ENCODE measurements around the gene TGFBI. TPM values are rescaled to one million over a fixed set of nuclear protein-coding genes. Genes with fewer than 3 reads are reported as not detected.

TGFBI gene
- total and polyA plus RNA-seq, 9 of the 15 experiments (the other 6 are each of a cell fraction or from before 2014, with no cell fraction given), result 0.05 to 0.62 (median 0.08) TPM; not detected in 6

DNA sequence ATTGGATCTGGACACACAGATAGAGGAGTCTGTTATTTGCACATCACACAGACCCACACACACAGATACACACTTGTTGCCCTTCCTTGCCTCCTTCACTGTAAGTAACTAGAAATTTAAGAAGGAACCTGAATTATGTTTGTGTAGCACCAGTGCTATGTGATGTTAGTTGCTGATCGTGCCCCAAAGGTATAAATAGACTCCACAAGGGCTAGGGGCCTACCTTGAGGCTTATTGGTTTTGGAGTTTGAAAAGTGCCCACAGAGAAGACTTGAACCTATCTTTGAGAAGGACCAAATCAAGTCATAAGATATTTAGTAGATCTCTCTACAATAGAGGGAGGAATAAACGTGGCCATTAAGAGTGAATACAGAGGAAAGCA, 8.8 kb upstream of the TGFBI start:
- Histone ChIP-seq H2AFZ (ENCODE audit: low read depth, low read length) (no peak overlapping the region), H3K36me3 (ENCODE audit: control insufficient read depth, insufficient read depth, low read length) (no peaks in the 10 kb centered on the region), H3K27me3 (ENCODE audit: control insufficient read depth in 2 of 2, insufficient read depth in 2 of 2, low read length in 2 of 2) (peaks cover 0 to 8% of the 10 kb centered on the region in 2 experiments; a peak in 3 of 5 replicates), H4K20me1 (replicated peaks; ENCODE audit: control insufficient read depth, insufficient read depth, low read length) (no peaks in the 10 kb centered on the region), H3K9me3 (replicated peaks; ENCODE audit: control insufficient read depth, insufficient read depth, low read depth, low read length) (no peaks in the 10 kb centered on the region), H3K4me2 (ENCODE audit: insufficient read depth, low read length) (no peak overlapping the region), H3K27ac (ENCODE audit: extremely low read depth, low read depth, low read length) (no peak overlapping the region), H3K4me3 (no peak overlapping the region), H3K79me2 (ENCODE audit: control insufficient read depth, insufficient read depth, low read length) (no peaks in the 10 kb centered on the region), H3K9me1 (ENCODE audit: control insufficient read depth, insufficient read depth, low read length) (no peaks in the 10 kb centered on the region), H3K9ac (ENCODE audit: insufficient read depth in 1 of 2, low read depth in 2 of 2, low read length in 2 of 2) (no peak overlapping the region), H3K4me1 (replicated peaks in 1 of 2; ENCODE audit: control insufficient read depth in 2 of 2, insufficient read depth in 2 of 2, low read length in 2 of 2) (no peaks in the 10 kb centered on the region)
- DNase-seq (ENCODE audit: extremely low read depth in 1 of 4, low spot score in 3 of 4) (no peak), FAIRE-seq (no peak), ATAC-seq (no peak)
- in situ Hi-C loops (cut with MboI), result no loop called here
- intact Hi-C loops (cut with micrococcal nuclease), result no loop called here
- BruUV-seq (replicated peaks), result no TSS peak
- ChIA-PET POLR2A (no interaction called here), CTCF (ENCODE audit: low intra/inter-chr PET ratio) (no interaction called here)
- 0% methylated on average over 2 of the region's 2 CpGs for WGBS (ENCODE audit: insufficient coverage, low coverage, missing lambda C conversion rate)
- TF ChIP-seq ZNF444 (CRISPR knock-in tag; IDR thresholded peaks at IDR 0.05) (no peak), BCL6 (CRISPR knock-in tag; IDR thresholded peaks at IDR 0.05) (no peak), SMARCA4 (IDR thresholded peaks at IDR 0.05) (no peak), ZNF282 (CRISPR knock-in tag; IDR thresholded peaks at IDR 0.05) (no peak), DDX20 (tag; IDR thresholded peaks at IDR 0.05; ENCODE audit: low read depth) (no peak), MAFG (tag; conservative IDR thresholded peaks at IDR 0.05) (no peak)
- TF ChIP-seq, protein P1, sequence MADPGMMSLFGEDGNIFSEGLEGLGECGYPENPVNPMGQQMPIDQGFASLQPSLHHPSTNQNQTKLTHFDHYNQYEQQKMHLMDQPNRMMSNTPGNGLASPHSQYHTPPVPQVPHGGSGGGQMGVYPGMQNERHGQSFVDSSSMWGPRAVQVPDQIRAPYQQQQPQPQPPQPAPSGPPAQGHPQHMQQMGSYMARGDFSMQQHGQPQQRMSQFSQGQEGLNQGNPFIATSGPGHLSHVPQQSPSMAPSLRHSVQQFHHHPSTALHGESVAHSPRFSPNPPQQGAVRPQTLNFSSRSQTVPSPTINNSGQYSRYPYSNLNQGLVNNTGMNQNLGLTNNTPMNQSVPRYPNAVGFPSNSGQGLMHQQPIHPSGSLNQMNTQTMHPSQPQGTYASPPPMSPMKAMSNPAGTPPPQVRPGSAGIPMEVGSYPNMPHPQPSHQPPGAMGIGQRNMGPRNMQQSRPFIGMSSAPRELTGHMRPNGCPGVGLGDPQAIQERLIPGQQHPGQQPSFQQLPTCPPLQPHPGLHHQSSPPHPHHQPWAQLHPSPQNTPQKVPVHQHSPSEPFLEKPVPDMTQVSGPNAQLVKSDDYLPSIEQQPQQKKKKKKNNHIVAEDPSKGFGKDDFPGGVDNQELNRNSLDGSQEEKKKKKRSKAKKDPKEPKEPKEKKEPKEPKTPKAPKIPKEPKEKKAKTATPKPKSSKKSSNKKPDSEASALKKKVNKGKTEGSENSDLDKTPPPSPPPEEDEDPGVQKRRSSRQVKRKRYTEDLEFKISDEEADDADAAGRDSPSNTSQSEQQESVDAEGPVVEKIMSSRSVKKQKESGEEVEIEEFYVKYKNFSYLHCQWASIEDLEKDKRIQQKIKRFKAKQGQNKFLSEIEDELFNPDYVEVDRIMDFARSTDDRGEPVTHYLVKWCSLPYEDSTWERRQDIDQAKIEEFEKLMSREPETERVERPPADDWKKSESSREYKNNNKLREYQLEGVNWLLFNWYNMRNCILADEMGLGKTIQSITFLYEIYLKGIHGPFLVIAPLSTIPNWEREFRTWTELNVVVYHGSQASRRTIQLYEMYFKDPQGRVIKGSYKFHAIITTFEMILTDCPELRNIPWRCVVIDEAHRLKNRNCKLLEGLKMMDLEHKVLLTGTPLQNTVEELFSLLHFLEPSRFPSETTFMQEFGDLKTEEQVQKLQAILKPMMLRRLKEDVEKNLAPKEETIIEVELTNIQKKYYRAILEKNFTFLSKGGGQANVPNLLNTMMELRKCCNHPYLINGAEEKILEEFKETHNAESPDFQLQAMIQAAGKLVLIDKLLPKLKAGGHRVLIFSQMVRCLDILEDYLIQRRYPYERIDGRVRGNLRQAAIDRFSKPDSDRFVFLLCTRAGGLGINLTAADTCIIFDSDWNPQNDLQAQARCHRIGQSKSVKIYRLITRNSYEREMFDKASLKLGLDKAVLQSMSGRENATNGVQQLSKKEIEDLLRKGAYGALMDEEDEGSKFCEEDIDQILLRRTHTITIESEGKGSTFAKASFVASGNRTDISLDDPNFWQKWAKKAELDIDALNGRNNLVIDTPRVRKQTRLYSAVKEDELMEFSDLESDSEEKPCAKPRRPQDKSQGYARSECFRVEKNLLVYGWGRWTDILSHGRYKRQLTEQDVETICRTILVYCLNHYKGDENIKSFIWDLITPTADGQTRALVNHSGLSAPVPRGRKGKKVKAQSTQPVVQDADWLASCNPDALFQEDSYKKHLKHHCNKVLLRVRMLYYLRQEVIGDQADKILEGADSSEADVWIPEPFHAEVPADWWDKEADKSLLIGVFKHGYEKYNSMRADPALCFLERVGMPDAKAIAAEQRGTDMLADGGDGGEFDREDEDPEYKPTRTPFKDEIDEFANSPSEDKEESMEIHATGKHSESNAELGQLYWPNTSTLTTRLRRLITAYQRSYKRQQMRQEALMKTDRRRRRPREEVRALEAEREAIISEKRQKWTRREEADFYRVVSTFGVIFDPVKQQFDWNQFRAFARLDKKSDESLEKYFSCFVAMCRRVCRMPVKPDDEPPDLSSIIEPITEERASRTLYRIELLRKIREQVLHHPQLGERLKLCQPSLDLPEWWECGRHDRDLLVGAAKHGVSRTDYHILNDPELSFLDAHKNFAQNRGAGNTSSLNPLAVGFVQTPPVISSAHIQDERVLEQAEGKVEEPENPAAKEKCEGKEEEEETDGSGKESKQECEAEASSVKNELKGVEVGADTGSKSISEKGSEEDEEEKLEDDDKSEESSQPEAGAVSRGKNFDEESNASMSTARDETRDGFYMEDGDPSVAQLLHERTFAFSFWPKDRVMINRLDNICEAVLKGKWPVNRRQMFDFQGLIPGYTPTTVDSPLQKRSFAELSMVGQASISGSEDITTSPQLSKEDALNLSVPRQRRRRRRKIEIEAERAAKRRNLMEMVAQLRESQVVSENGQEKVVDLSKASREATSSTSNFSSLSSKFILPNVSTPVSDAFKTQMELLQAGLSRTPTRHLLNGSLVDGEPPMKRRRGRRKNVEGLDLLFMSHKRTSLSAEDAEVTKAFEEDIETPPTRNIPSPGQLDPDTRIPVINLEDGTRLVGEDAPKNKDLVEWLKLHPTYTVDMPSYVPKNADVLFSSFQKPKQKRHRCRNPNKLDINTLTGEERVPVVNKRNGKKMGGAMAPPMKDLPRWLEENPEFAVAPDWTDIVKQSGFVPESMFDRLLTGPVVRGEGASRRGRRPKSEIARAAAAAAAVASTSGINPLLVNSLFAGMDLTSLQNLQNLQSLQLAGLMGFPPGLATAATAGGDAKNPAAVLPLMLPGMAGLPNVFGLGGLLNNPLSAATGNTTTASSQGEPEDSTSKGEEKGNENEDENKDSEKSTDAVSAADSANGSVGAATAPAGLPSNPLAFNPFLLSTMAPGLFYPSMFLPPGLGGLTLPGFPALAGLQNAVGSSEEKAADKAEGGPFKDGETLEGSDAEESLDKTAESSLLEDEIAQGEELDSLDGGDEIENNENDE (IDR thresholded peaks at IDR 0.05; ENCODE audit: low read depth, low read length), result no peak
